Right renal pelvis (tissue), 4 donors: ENCODE data around the gene C7orf33. TPM values are rescaled to one million over a fixed set of nuclear protein-coding genes. Genes with fewer than 3 reads are reported as not detected.
"Not testable (repeated sequence)": the region's sequence is repeated elsewhere in the genome, so short reads cannot be mapped to it uniquely, and the experiment has no call there.

Source experiments
- DNase-seq, 4 donors: peaks; one replicate each; pipeline ENCODE4 v3.0.0-alpha.2; 2013; ENCODE audit warnings: low read depth in 4 of 4, low spot score in 3 of 4, missing footprints in 1 of 4
- polyA plus RNA-seq, 4 donors: library from polyadenylated mRNA; unstranded; fragments of 120-200 nt; gene quantifications; one replicate each; pipeline ENCODE4 v1.2.1, GENCODE V29; 2013; ENCODE audit not compliant: insufficient read length in 4 of 4

Gene C7orf33
- polyA plus RNA-seq, 4 donors: not detected

DNA sequence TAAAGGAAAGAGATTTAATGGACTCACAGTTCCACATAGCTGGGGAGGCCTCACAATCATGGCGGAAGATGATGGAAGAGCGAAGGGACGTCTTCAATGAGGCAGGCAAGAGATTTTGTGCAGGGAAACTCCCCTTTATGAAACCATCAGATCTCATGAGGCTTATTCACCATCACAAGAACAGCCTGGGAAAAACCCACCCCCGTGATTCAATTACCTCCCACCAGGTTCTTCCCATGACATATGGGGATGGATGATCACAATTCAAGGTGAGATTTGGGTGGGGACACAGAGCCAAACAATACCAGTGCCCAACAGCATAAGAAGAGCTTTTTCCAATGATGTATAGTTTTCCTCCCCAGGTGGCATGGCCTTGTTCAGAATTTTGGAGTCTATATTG lies 11.2 kb upstream of the C7orf33 start:
- no peak for DNase-seq

DNA sequence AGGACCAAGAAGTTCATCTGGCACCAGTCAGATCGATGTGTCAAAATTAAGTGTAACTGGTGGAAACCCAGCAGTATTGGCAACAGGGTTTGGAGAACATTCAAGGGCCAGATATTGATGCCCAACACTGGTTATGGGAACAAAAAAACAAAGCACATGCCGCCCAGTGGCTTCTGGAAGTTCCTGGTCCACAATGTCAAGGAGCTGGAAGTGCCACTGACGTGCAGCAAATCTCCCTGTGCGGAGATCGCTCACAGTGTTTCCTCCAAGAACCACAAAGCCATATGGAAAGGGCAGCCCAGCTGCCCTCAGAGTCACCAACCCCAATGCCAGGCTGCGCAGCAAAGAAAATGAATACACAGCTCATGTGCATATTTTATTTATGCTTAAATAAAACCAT lies 10.1 kb upstream of the C7orf33 start:
- DNase-seq: no peak

DNA sequence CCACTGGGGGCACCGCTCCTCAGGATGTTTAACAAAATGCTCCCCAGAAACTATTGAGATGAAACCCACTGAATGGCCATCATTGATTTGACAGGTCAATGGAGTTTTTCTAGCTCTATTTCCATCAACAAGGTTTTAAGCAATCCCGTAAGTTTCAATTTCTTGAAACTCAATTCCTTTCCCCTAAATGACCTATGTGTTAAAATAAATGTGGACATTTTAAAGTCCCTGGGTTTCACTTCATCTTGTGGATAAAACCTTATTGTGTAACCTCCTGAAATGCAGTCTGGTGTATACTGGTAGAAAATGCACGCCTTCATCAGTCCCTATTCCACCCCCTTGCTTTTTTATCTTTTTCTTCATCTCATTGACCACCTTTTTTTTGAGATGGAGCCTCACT lies 8.9 kb upstream of the C7orf33 start:
- no peak for DNase-seq

DNA sequence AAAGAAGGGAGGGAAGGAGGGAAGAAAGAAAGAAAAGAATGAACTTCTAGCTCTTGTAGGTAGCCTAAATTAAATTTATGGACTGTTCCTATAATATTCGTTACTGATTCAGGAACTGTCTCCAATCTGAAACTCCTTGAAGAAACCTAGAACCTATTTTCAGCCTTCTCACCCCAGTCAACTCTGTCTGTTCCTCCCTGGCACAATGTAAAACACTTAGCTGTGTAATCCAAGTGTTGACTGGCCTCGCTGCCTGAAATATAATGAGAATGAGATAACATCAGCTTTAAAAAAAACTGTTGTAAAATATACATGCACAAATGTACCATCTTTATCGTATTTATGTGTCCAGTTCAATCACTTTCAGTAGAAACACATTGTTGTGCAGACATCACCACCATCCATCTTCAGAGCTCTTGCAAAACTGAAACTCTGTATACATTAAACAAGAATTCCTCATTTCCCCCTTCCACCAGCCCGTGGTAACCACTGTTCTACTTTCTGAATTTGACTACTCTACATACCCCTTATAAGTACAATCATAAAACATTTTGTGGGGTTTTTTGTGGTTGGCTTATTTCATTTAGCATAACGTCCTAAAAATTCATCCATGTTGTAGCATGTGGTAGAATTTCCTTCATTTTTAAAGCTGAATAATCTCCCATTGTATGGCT lies 6.3 kb upstream of the C7orf33 start:
- DNase-seq: no peak

DNA sequence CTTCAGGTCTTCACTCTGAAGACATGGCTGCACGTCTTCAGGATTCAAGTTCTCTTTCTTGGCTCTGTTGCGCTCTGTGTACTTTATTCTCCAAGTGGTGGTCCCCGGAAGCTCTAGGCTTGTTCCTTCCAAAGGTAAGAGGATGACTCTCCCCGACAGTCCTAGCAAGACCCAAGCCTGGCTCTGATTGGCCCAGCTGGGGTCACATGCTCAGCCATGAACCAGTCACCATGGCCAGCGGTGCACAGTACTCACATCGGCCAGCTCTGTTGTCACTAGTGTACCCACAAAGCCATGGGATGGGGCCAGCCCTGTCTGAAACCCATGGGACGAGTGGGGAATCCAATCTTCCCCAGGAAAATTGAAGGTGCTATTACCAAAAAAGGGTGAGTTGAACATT lies 5.2 kb upstream of the C7orf33 start:
- no peak for DNase-seq

DNA sequence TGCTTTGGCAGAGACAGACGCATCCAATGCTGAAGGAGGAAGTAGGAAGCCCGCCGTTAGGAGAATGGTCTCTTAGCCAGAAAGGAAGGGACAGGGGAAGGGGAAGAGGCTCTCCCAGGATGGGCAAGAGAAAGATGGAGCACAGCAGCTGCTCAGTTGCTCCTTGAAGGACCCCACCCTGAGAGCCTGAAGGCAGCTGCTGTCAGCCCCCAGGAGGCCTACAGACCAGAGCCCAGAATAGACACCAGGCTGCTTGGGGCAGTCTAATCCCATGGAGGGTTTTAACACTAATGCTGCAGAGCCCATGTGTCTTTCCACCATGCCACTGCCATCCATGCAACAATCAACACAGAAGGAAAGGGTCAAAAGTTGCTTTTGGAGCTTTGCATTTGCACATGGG lies 3.5 kb upstream of the C7orf33 start:
- DNase-seq: no peak

DNA sequence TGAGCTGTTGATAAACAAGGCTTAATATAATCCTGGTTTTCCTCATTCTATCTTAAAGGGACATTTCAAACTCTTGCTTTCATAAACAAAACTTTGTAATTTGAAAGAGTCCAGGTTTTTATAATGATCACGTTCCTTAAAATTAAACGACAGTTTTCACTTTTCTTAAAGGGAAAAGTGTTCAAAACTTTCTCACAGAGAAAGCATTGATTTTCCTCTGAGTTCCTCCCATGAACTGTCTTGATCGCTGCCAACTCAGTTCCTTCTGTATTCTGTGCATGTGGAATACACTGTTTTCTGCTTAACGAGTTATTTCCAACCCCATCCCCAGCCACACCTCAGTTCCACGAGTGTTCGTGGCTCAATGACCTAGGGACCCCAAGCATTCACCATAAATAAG lies 2.4 kb upstream of the C7orf33 start:
- DNase-seq: no peak

DNA sequence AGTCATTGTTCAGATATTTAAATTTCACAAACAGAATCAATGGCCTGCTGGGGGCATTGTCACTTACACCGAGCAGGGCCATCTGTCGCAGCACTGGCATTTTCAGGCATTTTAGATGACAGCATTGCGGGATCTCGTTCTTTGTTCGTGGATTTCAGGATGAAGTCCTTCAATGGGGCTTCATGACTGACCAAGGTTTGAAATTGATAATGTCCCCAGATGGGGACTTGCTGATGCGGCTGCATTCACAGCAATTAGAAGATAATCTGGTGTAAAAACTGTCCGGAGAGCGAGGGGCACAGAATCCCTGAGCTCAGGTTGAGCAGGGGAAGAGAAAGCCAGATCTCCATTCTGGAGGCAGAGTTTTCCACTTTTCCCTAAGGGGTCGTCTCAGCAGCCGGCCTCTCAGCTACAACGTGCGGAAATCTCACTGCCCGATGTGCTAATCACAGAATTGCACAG lies 1.9 kb upstream of the C7orf33 start:
- no peak for DNase-seq

DNA sequence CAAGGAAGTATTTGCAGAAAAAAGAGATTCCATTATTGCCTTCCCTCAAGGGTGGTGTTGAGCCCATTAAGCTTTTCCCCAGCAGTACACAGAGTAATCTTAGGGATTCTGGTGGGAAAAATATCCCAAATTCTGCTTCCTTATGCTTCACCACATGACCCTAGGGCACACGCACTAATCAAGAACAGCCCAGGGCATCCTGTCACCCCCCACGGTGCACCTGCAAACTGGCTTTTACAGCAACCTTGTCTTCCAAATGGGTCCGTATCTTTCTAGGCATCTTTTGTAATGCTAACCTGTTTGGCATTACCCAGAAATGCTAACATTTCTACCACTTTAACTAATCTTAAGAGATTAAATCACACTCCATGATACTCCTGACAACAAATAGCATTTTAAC lies 926 bp upstream of the C7orf33 start:
- no peak for DNase-seq

DNA sequence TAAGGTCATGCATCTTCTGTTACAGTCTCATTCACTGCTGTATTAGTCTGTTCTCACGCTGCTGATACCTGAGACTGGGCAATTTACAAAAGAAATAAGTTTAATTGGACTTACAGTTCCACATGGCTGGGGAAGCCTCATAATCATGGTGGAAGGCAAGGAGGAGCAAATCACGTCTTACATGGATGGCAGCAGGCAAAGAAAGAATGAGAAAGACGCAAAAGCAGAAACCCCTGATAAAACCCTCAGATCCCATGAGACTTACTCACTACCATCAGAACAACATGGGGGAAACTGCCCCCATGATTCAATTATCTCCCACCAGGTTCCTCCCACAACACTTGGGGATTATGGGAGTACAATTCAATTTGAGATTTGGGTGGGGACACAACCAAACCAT lies 5.8 kb downstream of the C7orf33 start:
- not testable (repeated sequence) for DNase-seq

DNA sequence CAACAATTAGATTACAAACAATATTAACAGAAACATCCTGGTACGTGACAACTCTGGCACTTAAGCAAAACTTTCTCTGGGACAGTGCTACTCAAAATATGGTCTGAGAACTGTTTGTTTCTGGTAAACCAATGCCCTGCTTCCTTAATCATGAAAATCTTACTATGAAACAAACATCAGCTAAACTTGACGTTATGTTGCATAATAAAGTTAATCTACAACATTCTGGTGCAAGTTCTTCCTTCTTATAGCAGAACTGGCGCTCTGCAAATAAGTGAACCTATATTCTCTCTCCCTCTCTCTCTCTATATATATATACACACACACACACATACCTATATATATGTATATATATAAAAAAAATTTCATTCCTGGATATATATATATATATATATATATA lies 7.8 kb downstream of the C7orf33 start:
- DNase-seq: no peak

DNA sequence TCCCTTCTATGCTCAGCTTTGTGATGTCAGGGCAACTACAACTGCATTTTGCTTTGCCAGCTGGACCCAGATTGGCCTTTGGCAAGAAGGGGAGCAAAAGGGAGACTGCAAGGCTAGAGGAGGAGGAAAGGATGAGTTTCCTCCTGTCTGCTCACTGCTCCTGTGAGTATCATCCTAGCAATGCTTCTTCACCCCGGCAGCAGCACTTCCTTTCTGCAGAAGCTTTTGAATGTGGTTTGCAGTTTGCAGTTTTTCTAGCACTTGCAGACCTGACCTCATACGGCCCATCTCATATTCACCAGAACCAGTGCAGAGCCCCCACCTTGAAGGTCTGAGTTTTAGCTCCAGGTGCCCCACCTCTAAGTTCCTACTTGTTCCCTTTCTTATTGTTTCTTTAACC lies 14.8 kb downstream of the C7orf33 start:
- DNase-seq: no peak

DNA sequence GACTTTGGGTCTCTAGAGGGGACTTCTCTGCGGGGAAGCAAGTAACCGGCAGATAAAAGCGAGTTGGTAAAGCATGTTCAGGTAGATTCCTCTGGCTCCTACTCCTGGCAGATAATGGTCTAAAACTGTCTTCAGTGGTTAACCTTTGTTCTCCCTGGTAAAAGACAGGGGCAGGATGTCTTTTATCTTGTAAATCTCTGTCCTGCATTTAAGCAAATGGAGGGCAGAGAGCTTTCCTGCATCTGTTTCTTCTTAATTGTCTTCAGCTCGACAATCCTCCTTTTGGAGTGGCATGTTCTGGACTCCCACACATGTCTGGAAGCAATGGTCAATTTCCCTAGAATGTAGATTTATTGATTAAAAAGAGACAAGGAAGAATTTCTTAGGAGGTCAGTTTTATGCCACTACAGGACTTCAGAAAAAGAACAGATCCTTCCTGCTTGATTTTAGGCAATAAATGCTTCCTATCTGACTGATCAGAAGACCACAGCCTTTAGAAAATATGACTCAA lies 16.6 kb downstream of the C7orf33 start:
- DNase-seq: no peak

DNA sequence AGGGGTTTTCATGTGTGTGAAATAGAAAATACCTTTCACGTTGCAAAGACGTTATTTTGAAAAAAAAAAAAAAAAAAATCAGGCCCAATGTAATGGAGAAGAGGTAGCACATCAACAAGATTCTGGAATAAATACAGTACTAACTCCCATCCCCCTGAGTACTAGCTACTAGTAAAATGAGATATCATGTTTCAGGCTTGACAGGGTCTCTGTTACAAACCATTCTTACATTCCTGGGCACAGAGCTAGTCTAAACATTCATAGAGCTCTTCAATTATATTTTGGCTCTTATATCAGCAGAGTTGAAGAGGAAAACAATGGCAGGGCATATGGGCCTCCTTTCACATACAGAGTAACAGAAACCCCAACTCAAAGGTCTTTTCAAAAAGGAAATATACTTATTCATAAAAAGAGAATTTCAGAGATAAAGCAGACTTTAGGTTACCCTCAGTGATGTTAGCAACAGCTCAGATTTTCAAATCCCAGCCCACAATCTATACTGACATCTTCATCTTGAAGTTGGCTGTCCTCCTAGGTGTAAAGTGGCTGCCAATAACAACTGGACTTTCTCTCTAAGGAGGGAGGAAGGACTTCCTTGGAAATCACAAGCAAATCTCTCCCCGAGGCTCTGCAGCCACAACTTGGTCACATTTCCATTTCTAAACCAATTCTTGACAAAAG lies 18.6 kb downstream of the C7orf33 start:
- no peak for DNase-seq

DNA sequence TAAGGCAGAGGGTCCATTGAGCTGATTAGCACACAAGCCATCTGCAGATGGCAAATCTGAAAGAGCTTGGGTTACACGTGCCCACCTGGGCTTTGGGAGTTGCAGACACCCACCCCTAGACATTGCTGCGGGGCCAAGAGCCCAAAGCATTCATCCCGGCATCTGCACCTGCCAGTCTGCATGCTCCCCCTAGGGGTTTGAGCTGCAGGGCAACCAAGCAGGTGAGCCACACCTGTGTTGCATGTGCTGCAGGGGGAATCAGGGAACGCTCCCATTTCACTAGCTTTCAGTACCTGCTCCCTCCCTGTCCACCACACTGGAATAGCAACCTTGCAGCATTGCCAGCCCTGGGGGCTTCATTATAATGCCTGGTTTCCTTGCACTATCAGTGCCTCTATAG lies 21.1 kb downstream of the C7orf33 start:
- DNase-seq: no peak

DNA sequence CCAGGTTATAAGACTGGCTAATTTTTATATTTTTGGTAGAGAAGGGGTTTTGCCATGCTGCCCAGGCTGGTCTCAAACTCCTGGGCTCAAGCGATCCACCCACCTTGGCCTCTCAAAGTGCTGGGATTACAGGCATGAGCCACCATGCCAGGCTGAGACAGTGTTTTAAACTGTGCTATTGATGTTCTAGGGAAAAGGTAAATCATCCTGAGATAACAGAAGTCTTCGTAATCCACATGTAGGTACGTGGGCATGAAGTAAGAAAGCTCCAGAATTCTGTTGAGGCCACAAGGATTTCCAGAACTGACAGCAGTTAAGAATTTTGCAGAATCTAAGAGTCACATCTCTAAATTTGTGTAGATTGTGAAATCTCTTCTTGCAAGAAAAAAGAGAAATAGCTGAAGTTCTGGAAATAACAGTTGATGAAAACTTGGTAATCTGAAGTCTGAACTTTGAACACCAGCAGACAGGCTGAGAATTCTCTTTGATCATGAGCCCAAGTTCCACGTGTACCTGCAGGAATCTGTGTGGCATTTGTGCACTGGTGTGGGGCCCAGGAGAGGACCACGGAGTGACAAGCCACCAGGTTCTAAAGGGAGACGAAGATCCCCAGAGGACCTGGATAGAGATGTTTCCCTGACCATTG lies 24.6 kb downstream of the C7orf33 start:
- DNase-seq: no peak

DNA sequence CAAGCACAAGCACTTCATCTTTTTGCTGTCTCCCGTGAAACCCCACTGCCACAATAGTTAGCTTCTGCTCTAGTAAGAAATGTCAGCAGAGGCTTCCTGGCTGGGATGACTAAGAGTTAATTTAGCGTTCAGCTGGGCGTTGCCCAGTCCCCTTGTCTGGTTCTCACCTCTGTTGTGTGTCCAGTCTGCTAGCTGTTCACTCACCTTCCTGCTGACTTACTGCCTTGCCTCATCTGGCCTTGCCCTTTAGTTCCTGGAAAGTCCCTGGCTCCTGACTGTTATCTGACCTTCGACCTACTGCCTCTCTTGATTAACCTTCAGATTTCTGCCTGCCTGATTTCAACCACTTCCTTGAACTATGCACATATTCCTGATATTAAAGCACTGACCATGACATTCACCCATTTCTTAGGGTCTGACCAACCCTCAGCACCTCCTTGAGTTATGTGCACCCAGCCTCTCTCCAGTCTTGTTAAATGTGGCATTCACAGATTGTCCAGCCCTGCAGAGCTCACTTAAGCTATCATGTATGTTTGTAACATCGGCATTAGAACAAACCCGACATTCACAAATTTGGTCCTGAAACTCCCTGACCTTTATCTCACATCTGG lies 30.3 kb downstream of the C7orf33 start:
- DNase-seq: no peak

DNA sequence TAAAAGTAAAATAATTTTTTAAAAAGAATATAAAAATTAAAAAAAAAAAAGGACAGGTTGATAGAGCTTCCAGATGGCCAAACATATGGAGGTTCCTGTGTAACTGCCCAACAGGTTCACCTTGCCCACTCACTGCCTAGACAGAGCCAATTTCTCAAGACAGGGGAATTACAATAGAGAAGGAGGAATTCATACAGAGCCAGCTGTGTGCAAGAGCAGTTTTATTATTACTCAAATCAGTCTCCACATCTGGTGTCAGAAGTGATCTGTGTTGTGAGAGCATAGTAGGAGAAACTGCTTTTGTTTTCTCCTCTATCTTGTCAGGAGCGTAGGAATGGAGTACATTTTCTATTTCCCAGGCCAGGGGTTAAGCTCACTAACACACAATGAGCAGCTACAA lies 31.0 kb downstream of the C7orf33 start:
- DNase-seq: no peak

DNA sequence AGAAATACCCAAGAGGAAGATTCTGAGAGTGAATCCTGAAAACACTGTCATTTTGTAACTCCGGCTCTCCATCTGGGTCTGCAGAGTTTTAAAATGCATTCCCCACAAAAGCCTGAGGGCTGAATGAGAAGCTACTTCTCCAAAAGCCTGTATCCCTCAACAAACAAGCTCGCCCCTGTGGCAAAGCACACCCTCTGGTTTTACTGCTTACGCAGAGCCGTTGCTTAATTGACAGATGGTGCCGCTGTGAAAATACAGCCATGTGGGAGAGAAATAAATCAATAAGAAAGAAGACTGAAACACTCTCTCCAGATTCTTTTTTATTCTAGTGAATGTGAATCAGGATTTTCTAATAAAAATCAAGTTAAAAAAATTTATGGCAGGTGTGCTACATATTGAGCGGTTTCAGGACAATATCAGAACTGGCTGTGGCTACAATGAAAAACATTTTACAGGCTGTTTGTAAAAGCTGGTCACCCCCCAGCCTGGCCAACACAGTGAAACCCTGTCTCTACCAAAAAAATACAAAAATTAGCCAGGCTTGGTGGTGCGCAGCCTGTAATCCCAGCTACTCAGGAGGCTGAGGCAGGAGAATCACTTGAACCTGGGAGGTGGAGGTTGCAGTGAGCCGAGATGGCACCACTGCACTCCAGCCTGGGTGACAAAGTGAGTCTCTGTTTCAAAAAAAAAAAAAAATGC lies 32.5 kb downstream of the C7orf33 start:
- no peak for DNase-seq

DNA sequence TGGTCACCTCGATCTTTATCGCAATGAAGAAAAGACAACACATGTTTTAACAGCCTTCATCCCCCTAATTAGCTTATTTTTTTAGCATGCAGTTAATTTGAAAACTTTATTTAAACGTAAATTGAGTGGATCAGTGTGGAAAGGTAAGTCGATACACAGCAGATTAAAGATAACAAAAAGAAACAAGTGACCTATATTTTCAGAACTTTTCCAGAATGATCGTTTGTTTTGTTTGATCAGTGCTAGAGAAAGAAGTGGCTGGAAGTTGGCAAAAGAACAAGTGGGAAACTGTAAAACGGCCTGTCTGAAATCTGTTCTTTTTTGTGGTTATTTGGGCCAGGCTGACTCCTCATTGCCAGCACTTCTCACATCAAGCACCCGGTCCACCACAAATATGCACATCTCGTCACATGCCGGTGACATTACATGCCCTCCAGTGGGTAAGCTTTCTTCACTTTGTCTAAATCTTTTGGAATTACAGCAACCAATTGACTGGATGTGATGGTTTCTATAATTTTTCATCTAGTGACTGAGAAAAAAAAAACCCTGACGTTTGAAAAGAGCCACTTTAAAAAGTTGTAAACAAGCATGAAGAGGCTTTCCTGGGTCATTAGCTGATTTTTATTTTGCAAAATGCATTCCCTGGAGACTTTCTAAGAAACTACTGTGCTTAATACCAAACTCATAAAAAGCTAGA lies 33.2 kb downstream of the C7orf33 start:
- no peak for DNase-seq
